Hepatocyte (in vitro differentiated cells): ENCODE data around the gene USP44. TPM values are rescaled to one million over a fixed set of nuclear protein-coding genes. Genes with fewer than 3 reads are reported as not detected.

Experiments
- DNase-seq: peaks from one replicate; pipeline ENCODE4 v3.0.0-alpha.2; 2016; ENCODE audit warnings: low spot score
- H2AFZ ChIP-seq: fragments of 200-600 bp; sonication (generic); 2 replicates; pipeline ENCODE4 v1.6.0; 2016; ENCODE audit warnings: antibody characterized with exemption, mild to moderate bottlenecking
- H3K27ac ChIP-seq: fragments of 200-600 bp; sonication (generic); 2 replicates; pipeline ENCODE4 v1.5.1; 2016; ENCODE audit warnings: mild to moderate bottlenecking
- H3K27me3 ChIP-seq: fragments of 200-600 bp; sonication (generic); 2 replicates; pipeline ENCODE4 v1.6.1; 2016
- H3K36me3 ChIP-seq: fragments of 200-600 bp; sonication (generic); replicated peaks from 2 replicates; pipeline ENCODE4 v1.5.1; 2016; ENCODE audit warnings: low read depth; ENCODE audit not compliant: insufficient read depth
- H3K4me1 ChIP-seq: fragments of 200-600 bp; sonication (generic); 2 replicates; pipeline ENCODE4 v1.5.1; 2016; ENCODE audit warnings: mild to moderate bottlenecking, moderate library complexity; ENCODE audit not compliant: insufficient read depth
- H3K4me2 ChIP-seq: fragments of 200-600 bp; sonication (generic); 2 replicates; pipeline ENCODE4 v1.6.0; 2016
- H3K4me3 ChIP-seq: fragments of 200-600 bp; sonication (generic); 2 replicates; pipeline ENCODE4 v1.5.1; 2016; ENCODE audit warnings: mild to moderate bottlenecking
- H3K79me2 ChIP-seq: fragments of 200-600 bp; sonication (generic); 2 replicates; pipeline ENCODE4 v1.6.0; 2017; ENCODE audit warnings: mild to moderate bottlenecking
- H3K9me2 ChIP-seq: fragments of 200-600 bp; sonication (generic); replicated peaks from 2 replicates; pipeline ENCODE4 v1.6.0; 2017; ENCODE audit warnings: mild to moderate bottlenecking; ENCODE audit not compliant: insufficient read depth
- H3K9me3 ChIP-seq: fragments of 200-600 bp; sonication (generic); 2 replicates; pipeline ENCODE4 v1.5.1; 2016; ENCODE audit warnings: low read depth, mild to moderate bottlenecking
- H4K20me1 ChIP-seq: fragments of 200-600 bp; sonication (generic); 2 replicates; pipeline ENCODE4 v1.6.0; 2016; ENCODE audit warnings: mild to moderate bottlenecking; ENCODE audit not compliant: insufficient read depth, poor library complexity, severe bottlenecking
- CTCF ChIP-seq: fragments of 200-600 bp; sonication (generic); IDR thresholded peaks from 2 replicates; pipeline ENCODE4 v1.5.1; 2016; ENCODE audit warnings: antibody characterized with exemption, mild to moderate bottlenecking; ENCODE audit not compliant: poor library complexity
- EZH2 ChIP-seq: fragments of 200-600 bp; sonication (generic); IDR thresholded peaks from 2 replicates; pipeline ENCODE4 v1.6.1; 2016; ENCODE audit warnings: antibody characterized with exemption, mild to moderate bottlenecking, borderline replicate concordance
- EZH2phosphoT487 ChIP-seq: fragments of 200-600 bp; sonication (generic); IDR thresholded peaks from one replicate; pipeline ENCODE4 v1.6.1; 2018; ENCODE audit warnings: antibody characterized with exemption, mild to moderate bottlenecking, low read depth, moderate library complexity; ENCODE audit not compliant: unreplicated experiment, severe bottlenecking
- WGBS: methylation state at CpG from one replicate; pipeline ENCODE4 v1.1.6; 2016; ENCODE audit warnings: low lambda C conversion rate; ENCODE audit errors: missing lambda C conversion rate; 5-methylcytosine and 5-hydroxymethylcytosine counted together
- polyA plus RNA-seq: library from polyadenylated mRNA; unstranded; fragments of >200 nt; fragmentation: Nextera tagmentation; extraction: Ambion mirVana; gene quantifications from 2 replicates; pipeline ENCODE4 v1.2.1, GENCODE V29; 2016
- total RNA-seq: library from RNA; depleted of rRNA; stranded (reverse); fragments of >200 nt; gene quantifications from 2 replicates; pipeline ENCODE4 v1.2.3, GENCODE V29; 2014

Gene USP44
- total and polyA plus RNA-seq, 2 experiments from 2014 or later = 0.80 TPM; not detected in 1

GRCh38 chr12:95481888-95482287 is 69.4 kb downstream of the USP44 start:
- Histone ChIP-seq H4K20me1 (peaks cover 38% of the 10 kb centered on the region), H3K36me3 (no peaks in the 10 kb centered on the region), H3K4me1 (no peaks in the 10 kb centered on the region), H3K4me3 (no peak overlapping the region), H3K27ac (no peak overlapping the region), H3K4me2 (no peak overlapping the region), H3K9me3 (no peaks in the 10 kb centered on the region), H2AFZ (no peak overlapping the region), H3K79me2 (peaks cover 78% of the 10 kb centered on the region), H3K27me3 (no peaks in the 10 kb centered on the region), H3K9me2 (no peaks in the 10 kb centered on the region)
- TF ChIP-seq EZH2phosphoT487 (no peak), CTCF (no peak), EZH2 (no peak)
- 96% methylated on average over 7 of the region's 7 CpGs for WGBS
- DNase-seq = no peak

- no peak for DNase-seq
- Histone ChIP-seq H3K4me3 (no peak overlapping the region), H3K9me2 (no peaks in the 10 kb centered on the region), H3K27me3 (no peaks in the 10 kb centered on the region), H4K20me1 (peaks cover 39% of the 10 kb centered on the region), H3K9me3 (no peaks in the 10 kb centered on the region), H3K79me2 (peaks cover 86% of the 10 kb centered on the region), H3K4me2 (no peak overlapping the region), H3K36me3 (no peaks in the 10 kb centered on the region), H3K4me1 (peaks cover 2% of the 10 kb centered on the region), H3K27ac (no peak overlapping the region), H2AFZ (no peak overlapping the region)
- 96% methylated on average over 3 of the region's 3 CpGs for WGBS
- TF ChIP-seq EZH2phosphoT487 (no peak), EZH2 (no peak), CTCF (no peak)
These were observed 70.2 kb downstream of the USP44 start for GRCh38 chr12:95481072-95481471.

GRCh38 chr12:95480230-95480629 is 71.0 kb downstream of the USP44 start:
- no peak overlapping the region for H3K4me2 ChIP-seq
- H3K36me3 ChIP-seq = no peaks in the 10 kb centered on the region
- no peak for TF ChIP-seq EZH2
- TF ChIP-seq CTCF = no peak
- no peak for TF ChIP-seq EZH2phosphoT487
- no peak overlapping the region for H3K27ac ChIP-seq
- no peak overlapping the region for H2AFZ ChIP-seq
- H3K4me3 ChIP-seq = no peak overlapping the region
- H4K20me1 ChIP-seq = peaks cover 48% of the 10 kb centered on the region
- no peaks in the 10 kb centered on the region for H3K9me2 ChIP-seq
- H3K9me3 ChIP-seq = no peaks in the 10 kb centered on the region
- peaks cover 90% of the 10 kb centered on the region for H3K79me2 ChIP-seq
- H3K4me1 ChIP-seq = peaks cover 11% of the 10 kb centered on the region
- no peak for DNase-seq
- H3K27me3 ChIP-seq = no peaks in the 10 kb centered on the region
- 80% methylated on average over 2 of the region's 2 CpGs for WGBS

- H3K9me2 ChIP-seq = no peaks in the 10 kb centered on the region
- peak overlapping the region; percentile 86 for H3K4me2 ChIP-seq
- H3K27ac ChIP-seq = peak overlapping the region; percentile 97
- peak overlapping the region; percentile 65 for H2AFZ ChIP-seq
- no peaks in the 10 kb centered on the region for H3K27me3 ChIP-seq
- H3K4me3 ChIP-seq = peak overlapping the region; percentile 85
- peaks cover 55% of the 10 kb centered on the region for H3K79me2 ChIP-seq
- 1% methylated on average over 16 of the region's 16 CpGs for WGBS
- no peak for DNase-seq
- no peaks in the 10 kb centered on the region for H3K9me3 ChIP-seq
- H3K4me1 ChIP-seq = peaks cover 14% of the 10 kb centered on the region
- TF ChIP-seq EZH2phosphoT487 = no peak
- TF ChIP-seq CTCF = no peak
- no peak for TF ChIP-seq EZH2
- no peaks in the 10 kb centered on the region for H3K36me3 ChIP-seq
- H4K20me1 ChIP-seq = peaks cover 23% of the 10 kb centered on the region
These were observed 76.7 kb downstream of the USP44 start for GRCh38 chr12:95474660-95474958.
